HepG2 (cell line): ENCODE results near the gene IRF1. TPM values are rescaled to one million over a fixed set of nuclear protein-coding genes. Genes with fewer than 3 reads are reported as not detected.

ENCODE experiments used
- ARID3A ChIP-seq: IDR thresholded peaks from 2 replicates; pipeline ENCODE4 v1.6.1; 2012; ENCODE audit warnings: low read depth, low read length, improper control_type of control experiment
- HNRNPLL ChIP-seq: fragments of 200-400 bp; formaldehyde crosslinking; IDR thresholded peaks from 2 replicates; pipeline ENCODE4 v1.6.1; 2017; ENCODE audit warnings: mild to moderate bottlenecking, low read depth, low read length; ENCODE audit not compliant: poor library complexity, severe bottlenecking
- KDM3A ChIP-seq: IDR thresholded peaks from 2 replicates; pipeline ENCODE4 v1.6.1; 2018; ENCODE audit warnings: low read depth, missing compliant biosample characterization
- MXD4 ChIP-seq: IDR thresholded peaks from 2 replicates; pipeline ENCODE4 v1.6.1; 2016; ENCODE audit warnings: mild to moderate bottlenecking, missing biosample characterization, missing genetic modification reagents
- MYPOP ChIP-seq: sonication (generic); formaldehyde crosslinking; IDR thresholded peaks from 2 replicates; pipeline ENCODE4 v1.8.1; 2023; ENCODE audit warnings: mild to moderate bottlenecking, moderate library complexity, missing genetic modification reagents
- NCOA1 ChIP-seq: sonication (generic); formaldehyde crosslinking; IDR thresholded peaks from 2 replicates; pipeline ENCODE4 v1.9.0; 2021; ENCODE audit warnings: missing genetic modification reagents
- NFE2L2 ChIP-seq: fragments of 150-350 bp; IDR thresholded peaks from 2 replicates; pipeline ENCODE4 v1.6.1; 2014; ENCODE audit warnings: low read length
- SALL2 ChIP-seq: sonication (generic); formaldehyde crosslinking; IDR thresholded peaks from 2 replicates; pipeline ENCODE4 v1.8.1; 2023; ENCODE audit warnings: mild to moderate bottlenecking, missing genetic modification reagents, inconsistent platforms
- TBX2 ChIP-seq: sonication (generic); formaldehyde crosslinking; IDR thresholded peaks from 2 replicates; pipeline ENCODE4 v1.5.0; 2020; ENCODE audit warnings: missing genetic modification reagents, mild to moderate bottlenecking, borderline replicate concordance
- TRIM24 ChIP-seq: sonication (generic); formaldehyde crosslinking; IDR thresholded peaks from 2 replicates; pipeline ENCODE4 v1.8.0; 2022; ENCODE audit warnings: mild to moderate bottlenecking, missing genetic modification reagents
- XRCC5 ChIP-seq: fragments of 200-400 bp; formaldehyde crosslinking; optimal IDR thresholded peaks from 2 replicates; pipeline ENCODE3; 2017; ENCODE audit warnings: mild to moderate bottlenecking, low read length
- ZBTB34 ChIP-seq: sonication (generic); formaldehyde crosslinking; IDR thresholded peaks from 2 replicates; pipeline ENCODE4 v1.8.0; 2022; ENCODE audit warnings: mild to moderate bottlenecking, missing genetic modification reagents
- ZFY ChIP-seq: sonication (generic); formaldehyde crosslinking; IDR thresholded peaks from 2 replicates; pipeline ENCODE4 v1.4.0; 2020; ENCODE audit warnings: missing genetic modification reagents
- ZNF17 ChIP-seq: sonication (generic); formaldehyde crosslinking; IDR thresholded peaks from 2 replicates; pipeline ENCODE4 v1.5.0; 2020; ENCODE audit warnings: mild to moderate bottlenecking, missing genetic modification reagents
- ZNF20 ChIP-seq: sonication (generic); formaldehyde crosslinking; IDR thresholded peaks from 2 replicates; pipeline ENCODE4 v1.4.0; 2020; ENCODE audit warnings: mild to moderate bottlenecking, moderate library complexity, missing genetic modification reagents
- ZNF333 ChIP-seq: sonication (generic); formaldehyde crosslinking; IDR thresholded peaks from 2 replicates; pipeline ENCODE4 v1.4.0; 2020; ENCODE audit warnings: mild to moderate bottlenecking, missing genetic modification reagents, borderline replicate concordance
- ZNF337 ChIP-seq: sonication (generic); formaldehyde crosslinking; IDR thresholded peaks from 2 replicates; pipeline ENCODE4 v1.5.1; 2020; ENCODE audit warnings: missing genetic modification reagents, low read depth, mild to moderate bottlenecking, borderline replicate concordance
- ZNF446 ChIP-seq: sonication (generic); formaldehyde crosslinking; IDR thresholded peaks from 2 replicates; pipeline ENCODE4 v1.5.0; 2020; ENCODE audit warnings: mild to moderate bottlenecking, missing genetic modification reagents
- ZNF501 ChIP-seq: sonication (generic); formaldehyde crosslinking; IDR thresholded peaks from 2 replicates; pipeline ENCODE4 v1.5.1; 2020; ENCODE audit warnings: mild to moderate bottlenecking, moderate library complexity, missing genetic modification reagents
- ZNF562 ChIP-seq: sonication (generic); formaldehyde crosslinking; IDR thresholded peaks from 2 replicates; pipeline ENCODE4 v1.8.0; 2022; ENCODE audit warnings: missing genetic modification reagents, borderline replicate concordance
- ZNF777 ChIP-seq: sonication (generic); formaldehyde crosslinking; IDR thresholded peaks from 2 replicates; pipeline ENCODE4 v1.4.0; 2020; ENCODE audit warnings: missing genetic modification reagents
- ZNF780A ChIP-seq: sonication (generic); formaldehyde crosslinking; IDR thresholded peaks from 2 replicates; pipeline ENCODE4 v1.8.0; 2022; ENCODE audit warnings: mild to moderate bottlenecking, missing genetic modification reagents, moderate library complexity
- ZZZ3 ChIP-seq: sonication (generic); formaldehyde crosslinking; IDR thresholded peaks from 2 replicates; pipeline ENCODE4 v1.4.0; 2020; ENCODE audit warnings: missing genetic modification reagents, mild to moderate bottlenecking, borderline replicate concordance
- polyA plus RNA-seq, 8 experiments: library from polyadenylated mRNA; depleted of rRNA in 3 of 8; stranded (reverse) in 7 of 8; unstranded in 1 of 8; fragments of >200 nt; fragmentation: Illumina TruSeq in 4 of 8; extraction: Trizol in 4 of 8; gene quantifications; 2 replicates each; pipeline versions ENCODE4 v1.2.1 to v1.2.3, GENCODE V29; 2011 to 2016; ENCODE audit warnings: low read depth in 4 of 8, missing spikeins in 1 of 8, mixed read lengths in 1 of 8; ENCODE audit not compliant: insufficient read depth in 1 of 8
- total RNA-seq, 5 experiments: library from RNA; depleted of rRNA; stranded (reverse); fragments of >200 nt; fragmentation: Illumina TruSeq; extraction: Trizol; gene quantifications; 2 replicates each; pipeline ENCODE4 v1.2.3, GENCODE V29; 2016; ENCODE audit warnings: low read depth in 1 of 5
- TF ChIP-seq, protein P1 (sequence below): sonication (generic); formaldehyde crosslinking; IDR thresholded peaks from 2 replicates; pipeline ENCODE4 v1.9.0; 2021; ENCODE audit warnings: missing genetic modification reagents, mild to moderate bottlenecking, borderline replicate concordance
- TF ChIP-seq, protein P2 (sequence below): sonication (generic); formaldehyde crosslinking; IDR thresholded peaks from 2 replicates; pipeline ENCODE4 v1.4.0; 2020; ENCODE audit warnings: missing genetic modification reagents

The IRF1 gene
- total and polyA plus RNA-seq, 2 of the 13 experiments (the other 11 are each of a cell fraction or from before 2014, with no cell fraction given), result 4.1 to 8.8 TPM

- TF ChIP-seq ZBTB34 (no peak), TRIM24 (CRISPR knock-in tag) (no peak), ZNF446 (no peak), NCOA1 (CRISPR knock-in tag) (no peak), ZNF780A (CRISPR knock-in tag) (no peak), ZNF777 (CRISPR knock-in tag) (no peak), ZZZ3 (no peak), KDM3A (CRISPR knock-in tag) (peak; percentile 78; the same call in 1 of the 2 replicates), MYPOP (CRISPR knock-in tag) (peak; percentile 69; the same call in 1 of the 2 replicates), ZNF333 (CRISPR knock-in tag) (no peak), ZNF501 (peak; percentile 51; the same call in 1 of the 2 replicates), HNRNPLL (peak; percentile 89), MXD4 (CRISPR knock-in tag) (0 out of 2 replicates have a peak, but pooled peaks have one; percentile 11), ZNF562 (no peak), TBX2 (CRISPR knock-in tag) (peak; percentile 71), NFE2L2 (no peak), ZNF17 (CRISPR knock-in tag) (no peak), ZFY (CRISPR knock-in tag) (peak; percentile 84), ZNF20 (0 out of 2 replicates have a peak, but pooled peaks have one; percentile 57), SALL2 (CRISPR knock-in tag) (no peak), ZNF337 (no peak), ARID3A (no peak), XRCC5 (no peak)
- TF ChIP-seq, protein P1, sequence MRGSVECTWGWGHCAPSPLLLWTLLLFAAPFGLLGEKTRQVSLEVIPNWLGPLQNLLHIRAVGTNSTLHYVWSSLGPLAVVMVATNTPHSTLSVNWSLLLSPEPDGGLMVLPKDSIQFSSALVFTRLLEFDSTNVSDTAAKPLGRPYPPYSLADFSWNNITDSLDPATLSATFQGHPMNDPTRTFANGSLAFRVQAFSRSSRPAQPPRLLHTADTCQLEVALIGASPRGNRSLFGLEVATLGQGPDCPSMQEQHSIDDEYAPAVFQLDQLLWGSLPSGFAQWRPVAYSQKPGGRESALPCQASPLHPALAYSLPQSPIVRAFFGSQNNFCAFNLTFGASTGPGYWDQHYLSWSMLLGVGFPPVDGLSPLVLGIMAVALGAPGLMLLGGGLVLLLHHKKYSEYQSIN (CRISPR knock-in tag), result no peak
- TF ChIP-seq, protein P2, sequence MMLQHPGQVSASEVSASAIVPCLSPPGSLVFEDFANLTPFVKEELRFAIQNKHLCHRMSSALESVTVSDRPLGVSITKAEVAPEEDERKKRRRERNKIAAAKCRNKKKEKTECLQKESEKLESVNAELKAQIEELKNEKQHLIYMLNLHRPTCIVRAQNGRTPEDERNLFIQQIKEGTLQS (CRISPR knock-in tag), result no peak
Observed at GRCh38 chr5:132496631-132497487, 6.3 kb upstream of the IRF1 start (continued).
